ENCODE results near the gene RARG.

DNA sequence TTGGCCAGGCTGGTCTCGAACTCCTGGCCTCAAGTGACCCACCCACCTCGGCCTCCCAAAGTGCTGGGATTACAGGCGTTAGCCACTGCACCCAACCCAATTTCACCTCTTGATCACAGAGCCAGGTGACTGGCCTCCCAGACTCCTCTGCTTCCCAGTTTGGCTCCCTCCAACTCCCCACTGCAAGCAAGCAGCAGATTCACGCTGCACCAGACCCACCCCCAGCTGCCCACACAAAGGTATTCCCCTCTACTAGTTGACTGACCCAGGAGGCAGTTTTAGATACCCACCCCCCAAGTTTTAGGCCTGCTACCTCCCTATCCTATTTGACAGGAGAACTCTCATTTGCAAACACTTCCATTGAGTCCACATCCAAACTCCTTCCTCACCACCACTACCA lies 5.2 kb downstream of the RARG start:
- TF ChIP-seq, protein P1, sequence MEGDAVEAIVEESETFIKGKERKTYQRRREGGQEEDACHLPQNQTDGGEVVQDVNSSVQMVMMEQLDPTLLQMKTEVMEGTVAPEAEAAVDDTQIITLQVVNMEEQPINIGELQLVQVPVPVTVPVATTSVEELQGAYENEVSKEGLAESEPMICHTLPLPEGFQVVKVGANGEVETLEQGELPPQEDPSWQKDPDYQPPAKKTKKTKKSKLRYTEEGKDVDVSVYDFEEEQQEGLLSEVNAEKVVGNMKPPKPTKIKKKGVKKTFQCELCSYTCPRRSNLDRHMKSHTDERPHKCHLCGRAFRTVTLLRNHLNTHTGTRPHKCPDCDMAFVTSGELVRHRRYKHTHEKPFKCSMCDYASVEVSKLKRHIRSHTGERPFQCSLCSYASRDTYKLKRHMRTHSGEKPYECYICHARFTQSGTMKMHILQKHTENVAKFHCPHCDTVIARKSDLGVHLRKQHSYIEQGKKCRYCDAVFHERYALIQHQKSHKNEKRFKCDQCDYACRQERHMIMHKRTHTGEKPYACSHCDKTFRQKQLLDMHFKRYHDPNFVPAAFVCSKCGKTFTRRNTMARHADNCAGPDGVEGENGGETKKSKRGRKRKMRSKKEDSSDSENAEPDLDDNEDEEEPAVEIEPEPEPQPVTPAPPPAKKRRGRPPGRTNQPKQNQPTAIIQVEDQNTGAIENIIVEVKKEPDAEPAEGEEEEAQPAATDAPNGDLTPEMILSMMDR (conservative IDR thresholded peaks at IDR 0.05; ENCODE audit: low read depth, low read length): no peak
- TF ChIP-seq EZH2 (IDR thresholded peaks at IDR 0.05; ENCODE audit: low read length, unreplicated experiment): no peak

Measured in PC-3 (cell line).